GM12873 (cell line): Measurements from ENCODE around the gene SFT2D1.

Experiments
- TF ChIP-seq, protein P1 (sequence below): IDR thresholded peaks from 2 replicates; pipeline ENCODE4 v1.5.1; 2012; ENCODE audit warnings: low read depth, mild to moderate bottlenecking, moderate library complexity, low read length, control low read depth; ENCODE audit not compliant: insufficient read depth; ENCODE audit errors: missing control alignments

SFT2D1 gene

DNA sequence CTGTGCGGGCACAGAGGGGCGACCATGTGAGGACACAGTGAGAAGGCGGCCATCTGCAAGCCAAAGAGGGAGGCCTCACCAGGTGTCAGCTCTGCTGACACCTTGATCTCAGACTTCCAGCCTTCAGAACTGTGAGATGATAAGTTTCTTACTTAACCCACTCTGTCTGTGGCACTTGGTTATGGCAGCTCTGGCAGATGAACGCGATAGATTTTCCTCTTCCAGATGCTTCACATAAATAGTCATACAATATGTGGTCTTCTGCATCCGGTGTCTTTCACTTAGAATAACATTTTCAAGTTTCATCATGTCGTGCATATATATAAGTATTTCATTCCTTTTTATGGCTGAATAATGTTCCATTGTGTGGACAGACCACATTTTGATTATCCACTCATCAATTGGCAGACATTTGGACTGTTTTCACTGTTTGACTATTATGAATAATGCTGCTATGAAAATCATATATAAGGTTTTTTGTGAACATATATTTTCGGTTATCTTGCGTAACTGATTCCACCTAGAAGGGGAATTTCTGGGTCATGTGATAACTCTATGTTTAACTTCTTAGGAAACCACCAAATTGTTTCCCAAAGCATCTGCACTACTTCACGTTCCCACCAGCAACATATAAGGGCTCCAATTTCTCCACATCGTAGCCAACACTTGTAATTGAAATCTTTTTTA is 64.3 kb downstream of the SFT2D1 start:
- TF ChIP-seq, protein P1, sequence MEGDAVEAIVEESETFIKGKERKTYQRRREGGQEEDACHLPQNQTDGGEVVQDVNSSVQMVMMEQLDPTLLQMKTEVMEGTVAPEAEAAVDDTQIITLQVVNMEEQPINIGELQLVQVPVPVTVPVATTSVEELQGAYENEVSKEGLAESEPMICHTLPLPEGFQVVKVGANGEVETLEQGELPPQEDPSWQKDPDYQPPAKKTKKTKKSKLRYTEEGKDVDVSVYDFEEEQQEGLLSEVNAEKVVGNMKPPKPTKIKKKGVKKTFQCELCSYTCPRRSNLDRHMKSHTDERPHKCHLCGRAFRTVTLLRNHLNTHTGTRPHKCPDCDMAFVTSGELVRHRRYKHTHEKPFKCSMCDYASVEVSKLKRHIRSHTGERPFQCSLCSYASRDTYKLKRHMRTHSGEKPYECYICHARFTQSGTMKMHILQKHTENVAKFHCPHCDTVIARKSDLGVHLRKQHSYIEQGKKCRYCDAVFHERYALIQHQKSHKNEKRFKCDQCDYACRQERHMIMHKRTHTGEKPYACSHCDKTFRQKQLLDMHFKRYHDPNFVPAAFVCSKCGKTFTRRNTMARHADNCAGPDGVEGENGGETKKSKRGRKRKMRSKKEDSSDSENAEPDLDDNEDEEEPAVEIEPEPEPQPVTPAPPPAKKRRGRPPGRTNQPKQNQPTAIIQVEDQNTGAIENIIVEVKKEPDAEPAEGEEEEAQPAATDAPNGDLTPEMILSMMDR, result no peak

DNA sequence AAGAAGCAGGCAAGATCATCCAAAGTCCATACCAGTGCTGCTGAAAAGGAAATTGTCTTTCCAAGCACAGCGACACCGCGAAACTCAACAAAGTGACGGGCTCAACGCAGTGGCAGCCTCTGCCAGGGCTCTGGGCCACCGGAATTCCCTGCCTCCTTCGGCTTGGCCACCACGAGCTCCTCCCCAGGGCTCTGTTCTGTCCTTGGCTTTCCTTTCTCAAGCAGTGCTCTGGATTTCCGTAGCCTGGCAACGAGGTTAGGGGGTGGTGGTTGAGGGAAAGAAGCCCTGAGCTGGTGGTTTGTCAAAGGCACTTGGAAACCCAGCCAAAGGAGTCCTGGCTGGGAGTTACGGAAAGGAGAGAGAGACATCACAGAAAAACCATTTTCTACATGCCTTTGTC is 65.3 kb downstream of the SFT2D1 start:
- TF ChIP-seq, protein P1, result no peak

DNA sequence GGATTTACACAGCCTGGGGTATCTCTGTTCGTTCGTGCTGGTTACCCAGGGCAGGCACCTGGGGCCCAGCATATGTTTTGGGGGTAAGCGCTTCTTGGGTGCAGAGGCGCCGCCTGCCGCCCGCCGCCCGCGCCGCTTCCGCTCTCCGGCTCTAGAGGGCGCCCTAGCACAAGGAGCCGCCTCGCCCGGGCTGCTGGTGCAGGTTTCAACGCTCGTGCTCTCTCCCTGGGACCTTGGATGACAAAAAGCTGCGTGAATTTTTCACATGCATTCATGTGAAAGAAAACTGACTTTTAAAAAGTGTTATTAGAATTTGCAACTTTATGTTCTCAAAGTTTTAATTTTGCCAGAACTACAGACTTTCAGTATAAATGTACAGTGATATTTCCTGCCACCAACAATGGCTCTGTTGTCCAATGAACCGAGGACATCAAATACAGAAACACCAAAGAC is 66.6 kb downstream of the SFT2D1 start:
- TF ChIP-seq, protein P1, result peak; percentile 88

DNA sequence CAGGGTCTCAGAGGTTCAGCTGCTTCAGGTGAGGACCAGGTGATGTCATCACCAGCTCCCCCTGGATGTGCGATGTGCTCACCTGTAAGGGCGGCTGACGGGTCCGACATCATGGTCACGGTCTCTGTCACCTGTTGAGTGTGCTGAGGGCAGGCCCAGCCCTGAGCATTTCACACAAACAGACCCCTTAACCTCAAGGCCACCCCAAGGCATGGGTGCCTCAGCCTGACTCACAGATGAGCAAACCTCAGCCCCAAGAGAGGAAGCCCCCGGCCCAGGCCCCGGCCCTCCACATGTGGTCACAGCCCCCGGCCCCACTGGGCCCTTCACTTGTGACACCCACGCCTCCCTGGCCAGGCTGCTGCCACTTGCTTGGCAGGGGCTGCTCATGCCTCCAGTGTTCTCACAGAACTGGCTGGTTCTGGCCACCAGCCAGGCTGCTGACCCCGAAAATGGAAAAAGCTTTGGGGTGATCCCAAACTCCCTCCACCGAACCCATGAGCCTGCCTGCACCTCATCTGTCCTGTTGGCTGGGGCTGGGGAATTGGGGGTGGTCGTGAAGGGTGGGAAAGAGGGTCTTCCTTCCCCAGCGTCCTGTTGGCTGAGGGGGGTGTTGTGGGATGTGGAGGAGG is 67.5 kb downstream of the SFT2D1 start:
- TF ChIP-seq, protein P1, result no peak

DNA sequence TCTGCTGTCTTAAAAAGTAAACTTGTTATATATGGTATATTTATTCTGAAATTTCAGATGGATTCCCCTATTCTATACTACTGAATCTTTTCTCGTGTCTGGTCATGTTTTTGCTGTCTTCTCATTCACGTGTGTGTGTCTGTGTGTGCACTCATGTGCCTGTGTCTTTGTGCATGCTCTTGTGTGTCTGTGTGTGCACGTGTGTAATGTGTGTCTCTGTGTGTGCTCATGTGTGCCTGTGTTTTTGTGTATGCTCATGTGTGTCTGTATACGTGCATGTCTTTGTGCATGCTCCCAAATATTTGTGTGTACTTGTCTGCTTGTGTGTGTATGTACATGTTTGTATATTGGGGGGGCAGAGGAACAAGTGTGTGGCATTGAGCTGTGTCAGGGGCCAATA is 68.2 kb downstream of the SFT2D1 start:
- TF ChIP-seq, protein P1, result no peak

DNA sequence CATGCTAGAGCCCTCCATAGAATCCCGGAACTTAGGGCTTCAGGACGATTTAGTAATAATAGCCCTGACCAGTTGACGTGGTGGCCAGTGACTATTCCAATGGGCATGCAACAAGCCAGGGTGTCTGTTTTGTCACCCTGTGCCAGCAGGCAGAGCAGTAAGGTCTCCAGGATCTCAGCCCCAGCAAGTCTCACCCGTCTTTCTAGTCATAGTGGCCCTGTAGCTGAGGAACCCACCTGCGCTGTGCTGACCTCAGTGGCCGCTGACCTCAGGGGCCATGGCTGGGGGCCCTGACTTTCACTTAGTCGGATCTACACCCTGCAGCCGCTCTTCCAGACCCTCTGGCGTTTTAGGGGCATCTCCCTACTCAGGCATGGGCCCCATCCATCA is 71.0 kb downstream of the SFT2D1 start:
- TF ChIP-seq, protein P1, result no peak

DNA sequence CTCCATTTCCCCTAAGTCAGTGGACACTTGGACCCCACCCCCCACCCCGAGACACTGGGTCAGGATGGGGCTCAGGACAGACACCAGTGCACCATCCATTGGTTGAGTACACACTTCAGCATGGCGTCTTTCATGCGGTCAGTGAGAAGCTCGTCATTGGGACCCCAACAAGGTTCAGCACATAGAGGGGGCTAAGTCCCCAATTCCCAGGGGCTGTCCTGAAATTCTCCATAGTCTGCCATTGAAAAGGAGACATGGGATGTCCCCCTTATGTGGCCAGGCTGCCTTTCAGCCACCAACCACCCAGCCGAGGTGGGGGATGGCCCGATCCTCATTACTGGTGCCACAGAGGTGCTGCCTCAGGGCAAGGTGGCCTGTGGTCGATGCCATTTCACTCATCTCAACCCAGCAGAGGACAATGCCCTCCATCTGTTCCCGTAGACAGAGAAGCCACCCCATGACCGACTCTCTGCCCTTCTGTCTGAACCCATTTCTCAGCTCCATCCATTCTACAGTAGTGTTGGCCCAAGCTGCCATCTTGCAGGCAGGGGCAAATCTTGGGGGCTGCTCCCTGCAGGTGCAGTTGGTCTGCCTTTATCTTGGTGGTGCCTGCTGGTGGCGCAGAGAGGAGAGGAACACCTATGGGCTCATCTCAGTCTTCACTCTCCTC is 71.5 kb downstream of the SFT2D1 start:
- TF ChIP-seq, protein P1, result no peak
